HCT116 (cell line): ENCODE data around the gene KAT14. TPM values are rescaled to one million over a fixed set of nuclear protein-coding genes. Genes with fewer than 3 reads are reported as not detected.

Experiments used
- ATAC-seq: fragments of 200-7000 bp; cut with Tn5 transposase; 2 replicates; pipeline ENCODE4 v1.9.1; 2020; ENCODE audit warnings: mild to moderate bottlenecking, moderate library complexity
- BruUV-seq: library from RNA; stranded (reverse); fragments of 400-500 nt; replicated peaks from 2 replicates; lab custom pipeline; 2021; lab: Mats Ljungman, UMichigan
- CTCF ChIA-PET: fragments of 300-600 bp; sonication (Branson Sonifier 250); formaldehyde crosslinking; loops from one replicate; lab custom pipeline; 2021; ENCODE audit warnings: antibody characterized with exemption; lab: Charles Lee
- POLR2A ChIA-PET: fragments of 300-600, 350-600 bp; sonication (Branson Sonifier 250); formaldehyde crosslinking; loops from one replicate; lab custom pipeline; 2021; ENCODE audit warnings: antibody characterized with exemption; lab: Charles Lee
- RAD21 ChIA-PET, 2 experiments: fragments of 300-600 bp; sonication (Branson Sonifier 250); formaldehyde crosslinking; loops; one replicate each; lab custom pipeline; 2023; ENCODE audit warnings: low total read pairs in 2 of 2; ENCODE audit not compliant: uncharacterized antibody in 2 of 2, unreplicated experiment in 2 of 2, low non-redundant PET in 1 of 2; lab: Charles Lee
- DNase-seq: peaks from one replicate; pipeline ENCODE4 v3.0.0-alpha.2; 2010; ENCODE audit warnings: low read depth, low spot score
- H2AFZ ChIP-seq: fragments of 200-600 bp; shearing (Covaris generic), sonication (generic); 2 replicates; pipeline ENCODE4 v1.6.1; 2017; ENCODE audit warnings: low read depth, mixed run types, mixed read lengths, antibody characterized with exemption, low read length; ENCODE audit not compliant: poor library complexity, severe bottlenecking
- H3K27ac ChIP-seq: 2 replicates; pipeline ENCODE4 v1.5.1; 2012; ENCODE audit warnings: low read depth, low read length
- H3K27me3 ChIP-seq: fragments of 200-600 bp; sonication (generic); 2 replicates; pipeline ENCODE4 v1.6.1; 2016; ENCODE audit warnings: mixed run types, low read length, mixed read lengths; ENCODE audit not compliant: insufficient read depth
- H3K36me3 ChIP-seq, 2 experiments: fragments of 200-500 bp in 1 of 2; fragments of 200-600 bp in 1 of 2; sonication (Bioruptor generic) in 1 of 2; sonication (generic) in 1 of 2; 2 replicates each; pipeline versions ENCODE4 v1.5.1 to v1.6.1; 2014 to 2016; ENCODE audit warnings: low read length in 2 of 2, inconsistent platforms in 1 of 2, mixed read lengths in 1 of 2, mixed run types in 1 of 2; ENCODE audit not compliant: insufficient read depth in 2 of 2, control insufficient read depth in 1 of 2
- H3K4me1 ChIP-seq, 2 experiments: fragments of 200-600 bp in 1 of 2; sonication (generic) in 1 of 2; 2 replicates each; pipeline versions ENCODE4 v1.5.1 to v1.6.1; 2012 to 2017; ENCODE audit warnings: low read length in 2 of 2, inconsistent platforms in 1 of 2, mild to moderate bottlenecking in 1 of 2, mixed read lengths in 1 of 2, mixed run types in 1 of 2, moderate library complexity in 1 of 2; ENCODE audit not compliant: insufficient read depth in 2 of 2, control insufficient read depth in 1 of 2
- H3K4me2 ChIP-seq: fragments of 200-600 bp; sonication (generic); 2 replicates; pipeline ENCODE4 v1.6.1; 2017; ENCODE audit warnings: mixed run types, low read length, mixed read lengths
- H3K4me3 ChIP-seq, 2 experiments: fragments of 200-600 bp in 1 of 2; sonication (generic) in 1 of 2; replicated peaks in 1 of 2; 2 replicates each; pipeline ENCODE4 v1.5.1; 2011 to 2016; ENCODE audit warnings: low read length in 2 of 2, control low read depth in 1 of 2, low read depth in 1 of 2, mild to moderate bottlenecking in 1 of 2, mixed read lengths in 1 of 2, mixed run types in 1 of 2
- H3K79me2 ChIP-seq: fragments of 200-600 bp; sonication (generic); 2 replicates; pipeline ENCODE4 v1.6.1; 2017; ENCODE audit warnings: mild to moderate bottlenecking, mixed run types, low read length, moderate library complexity, mixed read lengths; ENCODE audit not compliant: insufficient read depth
- H3K9ac ChIP-seq: fragments of 200-600 bp; sonication (generic); 2 replicates; pipeline ENCODE4 v1.6.1; 2016; ENCODE audit warnings: low read length, mixed read lengths
- H3K9me2 ChIP-seq: fragments of 200-600 bp; sonication (generic), shearing (Covaris generic); 2 replicates; pipeline ENCODE4 v1.6.1; 2017; ENCODE audit warnings: mixed run types, mild to moderate bottlenecking, moderate library complexity; ENCODE audit not compliant: insufficient read depth
- H3K9me3 ChIP-seq, 2 experiments: fragments of 200-500 bp in 1 of 2; fragments of 200-600 bp in 1 of 2; sonication (Bioruptor generic) in 1 of 2; sonication (generic) in 1 of 2; 2 replicates each; pipeline ENCODE4 v1.6.1; 2014 to 2017; ENCODE audit warnings: low read length in 2 of 2, mixed read lengths in 2 of 2, inconsistent platforms in 1 of 2, low read depth in 1 of 2, mild to moderate bottlenecking in 1 of 2, mixed run types in 1 of 2, moderate library complexity in 1 of 2; ENCODE audit not compliant: control insufficient read depth in 1 of 2, insufficient read depth in 1 of 2
- H4K20me1 ChIP-seq: fragments of 200-600 bp; sonication (generic), shearing (Covaris generic); 2 replicates; pipeline ENCODE4 v1.6.1; 2017; ENCODE audit warnings: mixed run types, mild to moderate bottlenecking, moderate library complexity; ENCODE audit not compliant: insufficient read depth
- ATF3 ChIP-seq: IDR thresholded peaks from 2 replicates; pipeline ENCODE4 v1.6.1; 2012
- CTCF ChIP-seq, 3 experiments: fragments of 200-600 bp in 1 of 3; sonication (generic) in 1 of 3; IDR thresholded peaks in 2 of 3; conservative IDR thresholded peaks in 1 of 3; 2 replicates each; pipeline ENCODE4 v1.5.1; 2012 to 2017; ENCODE audit warnings: low read depth in 2 of 3, low read length in 2 of 3, antibody characterized with exemption in 1 of 3, borderline replicate concordance in 1 of 3, control low read depth in 1 of 3, mild to moderate bottlenecking in 1 of 3, mixed read lengths in 1 of 3, mixed run types in 1 of 3, moderate library complexity in 1 of 3; ENCODE audit not compliant: insufficient read depth in 1 of 3
- EGR1 ChIP-seq: IDR thresholded peaks from 2 replicates; pipeline ENCODE4 v1.6.1; 2012; ENCODE audit warnings: low read depth
- ELF1 ChIP-seq: IDR thresholded peaks from 2 replicates; pipeline ENCODE4 v1.6.1; 2012; ENCODE audit warnings: low read depth, borderline replicate concordance
- EZH2 ChIP-seq: fragments of 200-600 bp; sonication (generic); IDR thresholded peaks from 2 replicates; pipeline ENCODE4 v1.6.1; 2017; ENCODE audit warnings: antibody characterized with exemption, mixed run types
- EZH2phosphoT487 ChIP-seq: fragments of 200-600 bp; IDR thresholded peaks from 2 replicates; pipeline ENCODE4 v1.6.1; 2018; ENCODE audit warnings: antibody characterized with exemption, borderline replicate concordance
- FOSL1 ChIP-seq: IDR thresholded peaks from 2 replicates; pipeline ENCODE4 v1.6.1; 2012; ENCODE audit warnings: low read depth
- POLR2AphosphoS5 ChIP-seq: IDR thresholded peaks from 2 replicates; pipeline ENCODE4 v1.6.1; 2011; ENCODE audit warnings: mild to moderate bottlenecking, low read depth, low read length, moderate library complexity
- RAD21 ChIP-seq: IDR thresholded peaks from 2 replicates; pipeline ENCODE4 v1.6.1; 2012; ENCODE audit warnings: low read depth, mild to moderate bottlenecking
- SIN3A ChIP-seq: IDR thresholded peaks from 2 replicates; pipeline ENCODE4 v1.6.1; 2012; ENCODE audit warnings: low read depth
- SP1 ChIP-seq: IDR thresholded peaks from 2 replicates; pipeline ENCODE4 v1.6.1; 2012; ENCODE audit warnings: low read depth
- TCF7L2 ChIP-seq: IDR thresholded peaks from 2 replicates; pipeline ENCODE4 v1.7.0; 2011; ENCODE audit warnings: borderline replicate concordance, inconsistent platforms; ENCODE audit not compliant: insufficient read depth, insufficient read length; ENCODE audit errors: extremely low read depth
- YY1 ChIP-seq: IDR thresholded peaks from 2 replicates; pipeline ENCODE4 v1.6.1; 2011; ENCODE audit warnings: low read length, low read depth, moderate library complexity, mild to moderate bottlenecking; ENCODE audit not compliant: insufficient replicate concordance; ENCODE audit errors: extremely low read depth
- ZFX ChIP-seq: fragments of 450-650 bp; IDR thresholded peaks from 2 replicates; pipeline ENCODE4 v1.6.1; 2017
- intact Hi-C: fragments of 100-400 bp; cut with micrococcal nuclease; formaldehyde crosslinking; loops from 2 replicates; pipeline ENCODE4 v1.10.0; 2022
- total RNA-seq: library from RNA; stranded (reverse); gene quantifications from one replicate; pipeline ENCODE4 v1.2.1, GENCODE V29; 2021; ENCODE audit not compliant: unreplicated experiment
- TF ChIP-seq, protein P1 (sequence below): IDR thresholded peaks from 2 replicates; pipeline ENCODE4 v1.6.1; 2011; ENCODE audit warnings: mild to moderate bottlenecking, low read length, moderate library complexity; ENCODE audit not compliant: insufficient replicate concordance; ENCODE audit errors: extremely low read depth

KAT14 gene
- total RNA-seq, 1 experiment from 2014 or later = 11.4 TPM

DNA sequence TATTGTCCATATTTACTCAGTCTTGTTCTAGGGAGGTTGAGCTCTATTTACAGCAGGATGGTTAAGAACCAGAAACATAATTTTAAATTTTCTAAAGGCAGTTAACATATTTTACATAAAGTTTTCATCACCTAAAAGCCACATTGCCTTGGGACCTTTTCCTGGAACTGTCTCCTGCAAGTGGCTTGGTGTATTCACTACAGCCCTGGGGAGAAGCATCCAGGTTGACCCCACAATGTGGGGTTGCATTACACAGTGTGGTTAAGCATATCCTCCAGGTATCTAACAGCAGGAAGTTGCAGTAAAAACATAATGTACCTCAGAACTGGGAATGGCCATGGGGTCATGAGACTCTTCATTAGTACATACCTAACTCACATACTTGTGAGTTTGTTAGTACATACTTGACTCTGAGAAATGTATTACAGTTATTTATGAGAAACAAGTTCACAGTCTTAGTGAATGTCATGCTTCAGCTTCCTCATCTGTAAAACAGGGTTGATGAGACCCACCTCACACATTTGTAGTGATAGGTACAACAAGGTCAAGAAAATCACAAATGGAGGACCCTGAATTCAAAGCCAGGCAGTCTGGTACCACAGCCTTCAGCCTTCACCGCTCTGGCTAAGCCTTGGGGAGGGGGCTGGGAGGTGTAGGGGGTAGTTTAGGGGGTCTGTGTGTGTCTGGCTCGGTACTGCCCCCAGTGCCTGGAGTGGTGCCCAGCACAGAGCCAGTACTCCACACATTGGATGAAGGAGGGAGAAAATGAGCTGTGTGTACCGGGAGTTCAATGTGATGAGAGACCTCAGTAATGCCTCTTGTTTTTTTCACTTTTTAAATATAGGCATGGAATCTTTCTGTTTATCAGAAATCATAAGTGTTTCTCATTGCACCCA, 52.9 kb downstream of the KAT14 start:
- no peak overlapping the region for H3K27ac ChIP-seq
- ATAC-seq (no peak; the same call in 1 of the 2 replicates), DNase-seq (no peak)
- no peaks in the 10 kb centered on the region for H3K9me2 ChIP-seq
- H3K9ac ChIP-seq = no peak overlapping the region
- intact Hi-C loops = no loop called here
- TF ChIP-seq EGR1 (no peak), CTCF (IDR thresholded peaks at IDR 0.05 in 2 of 3, conservative IDR thresholded peaks at IDR 0.05 in 1 of 3; ENCODE audit: borderline replicate concordance in 1 of 3, insufficient read depth in 1 of 3, low read depth in 2 of 3, low read length in 2 of 3) (no peak; a peak in 1 of 6 replicates), SP1 (no peak), EZH2 (no peak), ATF3 (no peak), YY1 (no peak), TCF7L2 (no peak), FOSL1 (no peak), RAD21 (no peak), POLR2AphosphoS5 (no peak), EZH2phosphoT487 (no peak), ELF1 (no peak), ZFX (no peak), SIN3A (no peak)
- TF ChIP-seq, protein P1, sequence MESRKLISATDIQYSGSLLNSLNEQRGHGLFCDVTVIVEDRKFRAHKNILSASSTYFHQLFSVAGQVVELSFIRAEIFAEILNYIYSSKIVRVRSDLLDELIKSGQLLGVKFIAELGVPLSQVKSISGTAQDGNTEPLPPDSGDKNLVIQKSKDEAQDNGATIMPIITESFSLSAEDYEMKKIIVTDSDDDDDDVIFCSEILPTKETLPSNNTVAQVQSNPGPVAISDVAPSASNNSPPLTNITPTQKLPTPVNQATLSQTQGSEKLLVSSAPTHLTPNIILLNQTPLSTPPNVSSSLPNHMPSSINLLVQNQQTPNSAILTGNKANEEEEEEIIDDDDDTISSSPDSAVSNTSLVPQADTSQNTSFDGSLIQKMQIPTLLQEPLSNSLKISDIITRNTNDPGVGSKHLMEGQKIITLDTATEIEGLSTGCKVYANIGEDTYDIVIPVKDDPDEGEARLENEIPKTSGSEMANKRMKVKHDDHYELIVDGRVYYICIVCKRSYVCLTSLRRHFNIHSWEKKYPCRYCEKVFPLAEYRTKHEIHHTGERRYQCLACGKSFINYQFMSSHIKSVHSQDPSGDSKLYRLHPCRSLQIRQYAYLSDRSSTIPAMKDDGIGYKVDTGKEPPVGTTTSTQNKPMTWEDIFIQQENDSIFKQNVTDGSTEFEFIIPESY = no peak
- H3K4me3 ChIP-seq = no peak overlapping the region
- H3K36me3 ChIP-seq = peaks cover 0 to 6% of the 10 kb centered on the region in 2 experiments; a peak in 2 of 4 replicates
- H3K9me3 ChIP-seq = no peaks in the 10 kb centered on the region
- H3K4me1 ChIP-seq = 0 out of 4 replicates have a peak, but pooled peaks cover 0 to under 1% of the 10 kb centered on the region in 2 experiments
- RAD21 ChIA-PET = no interaction called here
- no peaks in the 10 kb centered on the region for H3K27me3 ChIP-seq
- no TSS peak for BruUV-seq
- H2AFZ ChIP-seq = no peak overlapping the region
- no peaks in the 10 kb centered on the region for H4K20me1 ChIP-seq
- no peak overlapping the region for H3K4me2 ChIP-seq
- POLR2A ChIA-PET = no interaction called here
- CTCF ChIA-PET = interaction anchor here (1.1 kb wide), 1 partner anchor 132 kb away, joined by 4 read pairs; the partner anchor contains the start of gene OVOL2
- H3K79me2 ChIP-seq = no peaks in the 10 kb centered on the region
